Mammary epithelial cell (primary cell): ENCODE results near the gene CSMD2.

Experiments used
- CTCF ChIP-seq, 2 donors: IDR thresholded peaks in 1 of 2; conservative IDR thresholded peaks in 1 of 2; 2 replicates each; pipeline ENCODE4 v1.5.1; 2011 to 2012; ENCODE audit warnings: inconsistent platforms in 2 of 2, low read length in 2 of 2, mild to moderate bottlenecking in 2 of 2, control low read depth in 1 of 2, low read depth in 1 of 2; ENCODE audit not compliant: insufficient read depth in 1 of 2; ENCODE audit errors: extremely low read depth in 1 of 2
- EZH2 ChIP-seq: IDR thresholded peaks from 2 replicates; pipeline ENCODE4 v1.6.1; 2012; ENCODE audit warnings: low read length, inconsistent platforms, borderline replicate concordance

- TF ChIP-seq CTCF (conservative IDR thresholded peaks at IDR 0.05 in 1 of 2, IDR thresholded peaks at IDR 0.05 in 1 of 2; ENCODE audit: extremely low read depth in 1 of 2, insufficient read depth in 1 of 2, low read depth in 1 of 2, low read length in 2 of 2): no peak
- no peak for TF ChIP-seq EZH2
Observed at GRCh38 chr1:33696962-33697361, 468.1 kb downstream of the CSMD2 start.
